ENCODE measurements around the gene FSCB.
"Not testable (repeated sequence)": the region's sequence is repeated elsewhere in the genome, so short reads cannot be mapped to it uniquely, and the experiment has no call there.

Gene FSCB

GRCh38 chr14:44507183-44507582 is at the start of gene FSCB:
FSCB (minus strand) TSS chr14:44507283; CDS start chr14:44506987, 296 bp downstream.
- H3K27ac ChIP-seq, result no peak within 1 kb of the TSS
- no peak within 1 kb of the TSS for H3K4me3 ChIP-seq
- H3K36me3 ChIP-seq (ENCODE audit: insufficient read depth, low read length), result no peaks in the 10 kb centered on the region
- H3K9me3 ChIP-seq (ENCODE audit: low read depth, low read length), result no peaks in the 10 kb centered on the region
- H3K9ac ChIP-seq (ENCODE audit: insufficient read length), result no peak within 1 kb of the TSS
- no peak for DNase-seq (ENCODE audit: low read depth, low spot score)
- TF ChIP-seq FOXP2 (optimal IDR thresholded peaks at IDR 0.05; ENCODE audit: control extremely low read depth, extremely low read length, insufficient read depth) (no peak), POLR2AphosphoS5 (IDR thresholded peaks at IDR 0.05; ENCODE audit: borderline replicate concordance, low read depth, low read length) (no peak), EZH2 (IDR thresholded peaks at IDR 0.05) (no peak)

- Histone ChIP-seq H3K4me3 (no peak overlapping the region), H3K27ac (no peak overlapping the region), H3K9me3 (ENCODE audit: low read depth, low read length) (no peaks in the 10 kb centered on the region), H3K9ac (ENCODE audit: insufficient read length) (no peak overlapping the region), H3K36me3 (ENCODE audit: insufficient read depth, low read length) (no peaks in the 10 kb centered on the region)
- no peak for TF ChIP-seq POLR2AphosphoS5 (IDR thresholded peaks at IDR 0.05; ENCODE audit: borderline replicate concordance, low read depth, low read length)
- TF ChIP-seq EZH2 (IDR thresholded peaks at IDR 0.05), result no peak
- TF ChIP-seq FOXP2 (optimal IDR thresholded peaks at IDR 0.05; ENCODE audit: control extremely low read depth, extremely low read length, insufficient read depth), result no peak
- no peak for DNase-seq (ENCODE audit: low read depth, low spot score)
Measured at GRCh38 chr14:44531658-44532057, 24.6 kb upstream of the FSCB start.

GRCh38 chr14:44530475-44530874 is 23.4 kb upstream of the FSCB start:
- H3K9ac ChIP-seq (ENCODE audit: insufficient read length), result no peak overlapping the region
- H3K36me3 ChIP-seq (ENCODE audit: insufficient read depth, low read length), result no peaks in the 10 kb centered on the region
- TF ChIP-seq FOXP2 (optimal IDR thresholded peaks at IDR 0.05; ENCODE audit: control extremely low read depth, extremely low read length, insufficient read depth) (no peak), EZH2 (IDR thresholded peaks at IDR 0.05) (no peak), POLR2AphosphoS5 (IDR thresholded peaks at IDR 0.05; ENCODE audit: borderline replicate concordance, low read depth, low read length) (no peak)
- no peak overlapping the region for H3K4me3 ChIP-seq
- no peak for DNase-seq (ENCODE audit: low read depth, low spot score)
- H3K9me3 ChIP-seq (ENCODE audit: low read depth, low read length), result no peaks in the 10 kb centered on the region
- H3K27ac ChIP-seq, result no peak overlapping the region

GRCh38 chr14:44529026-44529425 is 21.9 kb upstream of the FSCB start:
- no peaks in the 10 kb centered on the region for H3K36me3 ChIP-seq (ENCODE audit: insufficient read depth, low read length)
- DNase-seq (ENCODE audit: low read depth, low spot score), result peak; percentile 58

GRCh38 chr14:44528180-44528579 is 21.1 kb upstream of the FSCB start:
- H3K9ac ChIP-seq (ENCODE audit: insufficient read length), result no peak overlapping the region
- H3K9me3 ChIP-seq (ENCODE audit: low read depth, low read length), result no peaks in the 10 kb centered on the region
- H3K36me3 ChIP-seq (ENCODE audit: insufficient read depth, low read length), result no peaks in the 10 kb centered on the region
- peak overlapping the region; percentile 72 for H3K27ac ChIP-seq
- TF ChIP-seq FOXP2 (optimal IDR thresholded peaks at IDR 0.05; ENCODE audit: control extremely low read depth, extremely low read length, insufficient read depth) (no peak), POLR2AphosphoS5 (IDR thresholded peaks at IDR 0.05; ENCODE audit: borderline replicate concordance, low read depth, low read length) (peak; percentile 20; the same call in 1 of the 2 replicates), EZH2 (IDR thresholded peaks at IDR 0.05) (no peak)
- no peak for DNase-seq (ENCODE audit: low read depth, low spot score)
- peak overlapping the region; percentile 34 for H3K4me3 ChIP-seq

More at GRCh38 chr14:44529026-44529425, 21.9 kb upstream of the FSCB start:
- Histone ChIP-seq H3K27ac (peak overlapping the region; percentile 72), H3K9me3 (ENCODE audit: low read depth, low read length) (no peaks in the 10 kb centered on the region), H3K9ac (ENCODE audit: insufficient read length) (no peak overlapping the region), H3K4me3 (peak overlapping the region; percentile 34)
- no peak for TF ChIP-seq FOXP2 (optimal IDR thresholded peaks at IDR 0.05; ENCODE audit: control extremely low read depth, extremely low read length, insufficient read depth)
- TF ChIP-seq EZH2 (IDR thresholded peaks at IDR 0.05), result no peak

- Histone ChIP-seq H3K27ac (no peak overlapping the region), H3K4me3 (no peak overlapping the region), H3K36me3 (ENCODE audit: insufficient read depth, low read length) (no peaks in the 10 kb centered on the region), H3K9me3 (ENCODE audit: low read depth, low read length) (no peaks in the 10 kb centered on the region; the same call in 1 of the 2 replicates), H3K9ac (ENCODE audit: insufficient read length) (no peak overlapping the region)
- DNase-seq (ENCODE audit: low read depth, low spot score), result no peak
- TF ChIP-seq FOXP2 (optimal IDR thresholded peaks at IDR 0.05; ENCODE audit: control extremely low read depth, extremely low read length, insufficient read depth), result no peak
- TF ChIP-seq POLR2AphosphoS5 (IDR thresholded peaks at IDR 0.05; ENCODE audit: borderline replicate concordance, low read depth, low read length), result no peak
- TF ChIP-seq EZH2 (IDR thresholded peaks at IDR 0.05), result no peak
Measured at GRCh38 chr14:44525237-44525636, 18.2 kb upstream of the FSCB start.

- H3K9me3 ChIP-seq (ENCODE audit: low read depth, low read length); H3K27ac ChIP-seq; DNase-seq (ENCODE audit: low read depth, low spot score); H3K36me3 ChIP-seq (ENCODE audit: insufficient read depth, low read length); H3K4me3 ChIP-seq; H3K9ac ChIP-seq (ENCODE audit: insufficient read length): not testable (repeated sequence)
Measured at GRCh38 chr14:44515668-44516067, 8.6 kb upstream of the FSCB start.

- Histone ChIP-seq H3K9me3 (ENCODE audit: low read depth, low read length) (no peaks in the 10 kb centered on the region), H3K27ac (no peak overlapping the region), H3K4me3 (no peak overlapping the region), H3K36me3 (ENCODE audit: insufficient read depth, low read length) (no peaks in the 10 kb centered on the region), H3K9ac (ENCODE audit: insufficient read length) (no peak overlapping the region)
- DNase-seq (ENCODE audit: low read depth, low spot score), result no peak
- TF ChIP-seq EZH2 (IDR thresholded peaks at IDR 0.05) (no peak), POLR2AphosphoS5 (IDR thresholded peaks at IDR 0.05; ENCODE audit: borderline replicate concordance, low read depth, low read length) (no peak), FOXP2 (optimal IDR thresholded peaks at IDR 0.05; ENCODE audit: control extremely low read depth, extremely low read length, insufficient read depth) (no peak)
Measured at GRCh38 chr14:44508834-44509233, 1.8 kb upstream of the FSCB start.

GRCh38 chr14:44505588-44505987 is 1.5 kb downstream of the FSCB start:
- Histone ChIP-seq H3K9me3 (ENCODE audit: low read depth, low read length) (no peaks in the 10 kb centered on the region), H3K4me3 (no peak overlapping the region), H3K9ac (ENCODE audit: insufficient read length) (no peak overlapping the region), H3K27ac (no peak overlapping the region), H3K36me3 (ENCODE audit: insufficient read depth, low read length) (no peaks in the 10 kb centered on the region)
- no peak for DNase-seq (ENCODE audit: low read depth, low spot score)
- no peak for TF ChIP-seq EZH2 (IDR thresholded peaks at IDR 0.05)
- no peak for TF ChIP-seq POLR2AphosphoS5 (IDR thresholded peaks at IDR 0.05; ENCODE audit: borderline replicate concordance, low read depth, low read length)
- no peak for TF ChIP-seq FOXP2 (optimal IDR thresholded peaks at IDR 0.05; ENCODE audit: control extremely low read depth, extremely low read length, insufficient read depth)
